DLD1 (cell line): ENCODE data around the gene EEFSEC.

Experiments
- in situ Hi-C: cut with HindIII; loops from 2 replicates; pipeline ENCODE4 v1.10.0; 2017; ENCODE audit warnings: low sequenced_read_pairs

Gene EEFSEC

DNA sequence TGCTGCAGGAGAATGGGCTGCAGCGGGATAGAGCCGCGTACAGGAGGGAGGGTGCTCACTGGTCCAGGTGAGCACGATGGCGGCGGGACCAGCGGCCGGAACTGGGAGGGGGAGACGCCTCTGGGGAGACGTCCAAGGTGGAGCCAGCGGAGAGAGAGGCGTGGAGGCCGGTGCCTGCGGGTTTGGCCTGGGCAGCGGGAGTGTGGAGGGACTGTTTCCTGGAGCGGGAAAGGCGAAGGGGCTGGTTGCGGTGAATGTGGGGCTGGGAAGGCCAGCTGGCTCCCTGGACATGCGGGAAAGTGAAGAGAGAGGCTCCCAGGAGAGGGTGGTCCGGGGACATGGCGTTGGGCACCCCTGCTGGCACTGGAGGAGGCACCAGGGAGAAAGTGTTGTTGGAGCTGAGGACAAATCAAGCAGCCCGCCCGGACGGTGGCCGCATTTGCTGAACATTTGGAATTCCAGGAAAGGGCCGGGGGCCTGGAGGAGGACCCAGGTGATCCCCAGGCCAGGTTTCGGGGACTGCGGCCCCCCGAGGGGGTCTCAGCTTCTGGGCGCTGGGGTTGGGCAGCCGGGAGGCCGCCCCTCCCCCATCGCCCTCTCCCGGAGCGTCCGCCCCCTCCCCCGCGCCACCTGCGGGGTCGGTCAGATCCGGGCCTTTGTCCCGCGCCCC, 279.2 kb downstream of the EEFSEC start:
- in situ Hi-C loops = no loop called here

DNA sequence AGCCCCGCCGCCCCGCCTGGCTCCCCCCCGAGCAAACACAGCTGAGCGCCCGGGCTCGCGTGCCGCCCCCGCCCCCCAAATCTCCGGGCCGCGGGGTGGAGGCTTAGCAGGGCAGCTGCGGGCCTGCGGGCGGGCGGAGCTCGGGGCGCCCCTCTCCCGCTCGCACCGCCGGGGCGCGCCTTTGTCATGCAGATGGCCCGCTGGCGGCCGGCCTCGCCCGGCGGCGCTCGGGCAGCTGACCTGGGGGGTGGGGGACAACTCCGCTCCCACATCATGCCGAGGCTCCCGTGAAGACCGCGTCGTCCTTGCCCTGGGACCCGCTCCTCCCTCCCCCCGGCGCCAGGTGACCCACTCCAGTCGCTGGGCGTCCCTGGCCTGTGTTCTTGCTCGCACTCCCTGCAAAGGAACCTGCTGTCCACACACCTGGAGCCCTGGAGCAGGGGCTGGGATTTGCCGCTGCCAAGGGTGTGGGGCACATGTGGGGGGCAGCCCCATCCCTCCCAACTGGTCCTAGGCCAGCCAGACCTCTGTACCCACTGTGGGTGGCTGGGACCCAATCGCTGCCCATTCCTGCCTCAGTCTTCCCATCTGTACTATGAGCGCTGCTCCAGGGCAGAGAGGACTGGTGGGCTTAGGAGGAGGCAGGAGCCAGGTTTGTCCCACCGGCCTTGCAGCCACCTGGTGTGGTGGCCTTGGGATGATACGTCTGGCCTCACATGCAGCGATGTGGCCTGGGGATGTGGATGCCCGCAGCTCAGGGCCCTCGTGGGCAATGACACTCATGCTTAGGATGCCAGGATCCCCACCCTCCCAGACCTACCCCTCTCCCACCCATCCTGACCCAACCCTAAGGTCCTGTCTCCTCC, 279.9 kb downstream of the EEFSEC start:
- in situ Hi-C loops = no loop called here

DNA sequence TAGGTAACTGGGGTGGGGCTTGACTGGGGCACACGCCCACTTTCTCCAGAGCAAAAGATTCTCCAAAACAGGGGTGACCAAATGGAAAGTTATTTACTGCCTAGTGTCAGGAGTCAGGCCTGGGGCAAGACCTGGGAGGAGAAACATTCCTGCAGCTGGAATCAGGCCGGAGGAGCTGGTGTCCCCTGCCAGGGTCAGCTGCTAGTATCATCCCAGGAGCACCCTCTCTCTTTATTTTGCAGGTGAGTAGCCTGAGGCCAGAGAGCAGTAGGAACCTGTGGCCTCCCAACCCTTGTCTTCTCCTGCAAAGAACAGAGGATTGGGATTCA, 280.5 kb downstream of the EEFSEC start:
- in situ Hi-C loops = no loop called here

DNA sequence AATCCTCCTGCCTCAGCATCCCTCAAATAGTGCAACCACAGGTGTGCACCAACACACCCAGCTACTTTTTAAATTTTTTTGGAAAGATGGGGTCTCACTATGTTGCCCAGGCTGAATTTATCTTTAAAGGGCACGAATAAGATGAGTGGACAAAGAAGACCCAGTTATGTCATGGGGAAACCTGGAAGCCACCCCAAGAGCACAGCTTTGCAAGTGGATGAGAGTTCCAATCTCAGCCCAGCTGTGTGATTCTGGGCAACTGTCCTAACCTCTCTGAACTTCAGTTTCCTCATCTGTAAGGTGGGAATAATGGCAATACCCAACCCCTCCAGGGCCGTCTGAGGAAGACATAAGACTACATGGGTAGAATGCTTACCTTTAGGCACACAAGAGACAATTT, 281.2 kb downstream of the EEFSEC start:
- in situ Hi-C loops = no loop called here

DNA sequence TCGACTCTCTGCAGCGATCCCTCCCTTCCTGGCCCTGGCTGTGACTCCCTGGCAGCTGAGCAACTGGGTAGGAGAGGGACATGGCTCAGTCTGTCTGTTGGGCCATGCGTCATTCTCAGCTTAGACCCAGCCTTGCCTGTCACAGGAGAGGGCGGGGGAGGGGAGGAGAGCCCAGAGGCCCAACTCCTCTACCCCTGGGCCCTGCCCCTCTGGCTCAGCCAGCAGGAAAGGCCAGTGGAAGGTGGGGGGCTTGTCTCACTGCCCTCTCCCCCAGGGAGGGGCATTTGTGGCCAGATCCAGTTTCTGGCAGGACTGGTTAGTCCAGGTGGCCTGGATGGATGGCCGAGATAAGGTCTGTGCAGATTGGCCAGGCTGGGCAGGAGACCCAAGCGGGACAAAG, 281.8 kb downstream of the EEFSEC start:
- in situ Hi-C loops = no loop called here

DNA sequence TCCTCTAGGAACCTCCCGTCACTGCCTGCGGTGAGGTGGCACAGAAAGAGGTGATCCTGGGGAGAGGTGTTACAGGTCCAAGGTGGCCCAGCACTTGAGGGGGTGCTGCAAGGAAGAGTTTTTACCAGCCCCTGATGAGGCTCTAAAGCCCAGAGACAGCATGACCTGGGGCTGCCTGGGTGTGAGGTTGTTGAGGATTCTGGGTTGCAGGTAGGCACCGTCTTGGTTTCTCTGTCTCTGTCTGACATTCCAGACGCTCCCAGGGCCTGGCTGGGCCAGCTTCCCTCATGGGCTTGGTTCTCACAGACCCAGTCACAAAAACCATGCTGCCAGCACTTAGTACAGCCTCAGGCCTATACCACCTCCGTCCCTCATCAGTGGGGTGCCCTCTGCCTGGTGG, 282.3 kb downstream of the EEFSEC start:
- in situ Hi-C loops = no loop called here

- in situ Hi-C loops = no loop called here
Measured at GRCh38 chr3:128436214-128436613, 282.9 kb downstream of the EEFSEC start.

GRCh38 chr3:128438488-128439072, 285.3 kb downstream of the EEFSEC start:
- in situ Hi-C loops = no loop called here

- in situ Hi-C loops = no loop called here
Measured at GRCh38 chr3:128439226-128439625, 285.9 kb downstream of the EEFSEC start.

DNA sequence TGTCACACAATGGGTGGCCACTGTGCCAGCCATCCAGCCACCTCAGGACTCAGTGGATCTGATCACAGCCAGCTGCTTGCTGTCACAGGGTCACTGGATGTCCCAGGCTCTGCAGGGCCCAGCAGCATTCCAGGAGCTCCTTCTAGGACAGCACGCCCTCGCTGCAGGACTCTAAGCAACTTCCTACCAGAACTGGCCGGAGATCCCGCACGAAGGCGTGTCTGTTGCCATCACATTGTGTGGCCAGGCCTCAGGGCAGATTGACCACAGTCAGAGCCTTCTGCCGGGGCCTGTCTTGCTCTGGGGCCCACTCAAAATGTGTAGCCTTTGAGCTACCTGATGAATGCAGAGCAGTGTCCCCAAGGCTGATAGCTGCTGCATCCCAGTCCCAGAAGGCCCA, 288.8 kb downstream of the EEFSEC start:
- in situ Hi-C loops = no loop called here

DNA sequence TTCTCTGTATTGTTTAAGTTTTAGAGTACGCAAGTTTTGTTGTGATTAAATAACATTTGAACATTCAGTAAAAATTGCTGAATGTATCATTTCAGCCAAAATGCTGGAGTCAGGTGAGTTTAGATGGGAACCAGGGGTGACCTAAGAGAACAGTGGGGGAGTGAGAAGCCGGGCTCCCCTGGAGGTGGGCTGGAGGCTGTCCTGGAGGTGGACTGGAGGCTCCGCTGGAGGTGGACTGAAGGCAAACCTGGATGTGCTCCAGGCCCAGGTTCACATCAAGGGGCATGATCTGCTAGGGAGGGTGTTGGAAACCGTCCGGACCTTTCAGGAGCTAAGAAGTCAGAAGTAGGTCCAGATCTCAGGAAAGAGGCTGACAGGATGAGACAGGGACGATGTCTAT, 289.7 kb downstream of the EEFSEC start:
- in situ Hi-C loops = no loop called here

GRCh38 chr3:128443771-128444170, 290.5 kb downstream of the EEFSEC start:
- in situ Hi-C loops = no loop called here

GRCh38 chr3:128445357-128445756, 292.1 kb downstream of the EEFSEC start:
- in situ Hi-C loops = no loop called here

DNA sequence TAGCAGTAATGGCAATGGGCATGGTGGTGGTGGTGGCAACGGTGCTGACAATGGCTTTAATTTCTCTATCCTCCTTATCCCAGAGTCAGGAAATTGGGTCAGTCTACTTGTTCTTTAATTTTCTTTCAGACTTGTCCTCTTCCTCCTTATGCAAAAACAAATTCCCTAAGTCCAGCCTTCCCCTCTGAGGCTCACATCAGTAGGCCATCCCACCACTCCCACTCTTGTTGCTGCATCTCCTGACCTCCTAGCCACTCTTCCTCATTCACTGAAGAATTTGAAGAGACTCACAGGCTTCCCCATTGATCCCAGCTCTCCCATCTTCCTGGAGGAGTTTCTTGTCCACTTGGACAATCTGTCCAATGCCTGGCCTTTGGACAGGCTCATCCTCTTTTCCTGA, 293.5 kb downstream of the EEFSEC start:
- in situ Hi-C loops = no loop called here

DNA sequence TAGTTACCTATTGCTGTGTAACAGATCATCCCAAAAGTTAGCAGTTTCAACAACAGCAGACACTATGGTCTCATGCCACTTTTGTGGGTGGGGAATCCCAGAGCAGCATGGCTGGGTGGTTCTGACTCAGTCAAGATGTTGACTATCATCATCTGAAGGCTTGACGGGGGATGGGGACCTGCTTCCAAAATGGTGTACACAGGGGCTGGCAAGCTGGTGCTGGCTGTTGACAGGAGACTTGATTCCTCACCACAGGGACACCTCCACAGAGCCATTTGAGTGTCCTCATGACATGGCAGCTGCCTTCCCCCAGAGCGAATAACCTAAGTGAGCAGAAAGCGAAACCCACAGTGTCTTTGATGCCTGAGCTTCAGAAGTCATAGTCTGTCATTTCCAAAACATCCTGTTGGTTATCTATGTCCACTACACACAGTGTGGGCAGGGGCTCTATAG, 294.3 kb downstream of the EEFSEC start:
- in situ Hi-C loops = no loop called here

- in situ Hi-C loops = no loop called here
Measured at GRCh38 chr3:128448491-128448890, 295.2 kb downstream of the EEFSEC start.

DNA sequence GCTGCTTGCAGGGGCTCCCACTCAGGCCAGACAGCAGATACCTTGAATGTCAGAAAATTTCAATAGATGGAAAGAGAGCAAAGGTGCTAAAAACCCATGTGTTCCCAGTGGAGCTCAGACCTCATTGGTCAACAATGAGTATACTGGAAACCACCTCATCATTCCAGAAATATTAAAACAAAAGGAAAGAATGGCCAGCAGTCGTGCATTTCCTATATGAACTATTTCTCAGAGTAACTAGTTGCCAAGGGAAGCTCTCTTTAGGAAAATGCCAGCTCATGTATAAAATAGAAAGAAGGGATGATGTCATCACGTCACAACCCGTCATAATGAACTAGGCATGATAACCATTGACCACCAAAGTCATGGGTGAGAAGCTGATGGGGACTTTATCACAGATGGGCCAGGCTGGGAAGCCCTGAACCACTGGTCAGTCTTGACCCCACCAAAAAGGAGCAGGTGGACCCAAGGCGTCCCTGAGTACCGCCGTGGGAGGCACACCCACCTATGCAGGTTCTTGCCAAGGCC, 295.9 kb downstream of the EEFSEC start:
- in situ Hi-C loops = no loop called here

GRCh38 chr3:128452120-128452519, 298.8 kb downstream of the EEFSEC start:
- in situ Hi-C loops = no loop called here

- in situ Hi-C loops = no loop called here
Measured at GRCh38 chr3:128452678-128453275, 299.5 kb downstream of the EEFSEC start.

GRCh38 chr3:128453501-128454309, 300.4 kb downstream of the EEFSEC start:
- in situ Hi-C loops = no loop called here

DNA sequence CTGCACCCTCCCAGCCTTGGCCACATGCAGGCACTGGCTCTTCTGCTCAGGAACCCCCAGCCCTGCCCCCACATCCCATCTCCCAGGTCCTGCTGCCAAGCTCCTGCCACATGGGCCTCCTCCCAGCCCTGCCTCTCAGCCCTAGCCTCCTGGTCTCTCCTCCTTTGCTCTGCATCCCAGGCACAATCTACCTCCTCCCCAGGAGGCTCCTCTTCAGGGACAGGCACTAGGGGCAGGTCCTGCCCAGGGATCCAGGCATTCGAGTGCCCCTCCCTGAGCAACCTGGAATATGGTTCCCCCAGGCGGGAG, 301.0 kb downstream of the EEFSEC start:
- in situ Hi-C loops = no loop called here
